GM21737 (cell line): ENCODE measurements around the gene PRSS50.

Experiments used
- ATAC-seq: cut with Tn5 transposase; IDR thresholded peaks from one replicate; pipeline ENCODE4 v1.9.1; 2021; ENCODE audit warnings: mild to moderate bottlenecking, moderate library complexity; ENCODE audit not compliant: unreplicated experiment

The PRSS50 gene

GRCh38 chr3:46725621-46726314 is 8.1 kb upstream of the PRSS50 start:
- ATAC-seq = no peak

GRCh38 chr3:46724424-46724823 is 6.8 kb upstream of the PRSS50 start:
- ATAC-seq = no peak

DNA sequence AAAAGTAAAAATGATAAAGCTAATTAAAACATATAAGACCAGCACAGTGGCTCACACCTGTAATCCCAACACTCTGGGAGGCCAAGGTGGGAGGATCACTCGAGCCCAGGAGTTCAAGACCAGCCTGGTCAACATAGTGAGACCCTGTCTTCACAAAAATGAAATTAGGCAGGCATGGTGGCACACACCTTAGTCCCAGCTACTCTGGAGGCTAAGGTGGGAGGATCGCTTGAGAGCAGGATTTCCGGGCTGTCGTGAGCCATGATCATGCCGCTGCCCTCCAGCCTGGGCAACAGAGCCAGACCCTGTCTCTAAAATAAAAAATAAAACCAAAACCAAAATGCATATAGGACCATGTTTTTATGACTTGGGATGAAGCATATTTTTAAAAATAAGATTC is 4.8 kb upstream of the PRSS50 start:
- ATAC-seq = no peak

DNA sequence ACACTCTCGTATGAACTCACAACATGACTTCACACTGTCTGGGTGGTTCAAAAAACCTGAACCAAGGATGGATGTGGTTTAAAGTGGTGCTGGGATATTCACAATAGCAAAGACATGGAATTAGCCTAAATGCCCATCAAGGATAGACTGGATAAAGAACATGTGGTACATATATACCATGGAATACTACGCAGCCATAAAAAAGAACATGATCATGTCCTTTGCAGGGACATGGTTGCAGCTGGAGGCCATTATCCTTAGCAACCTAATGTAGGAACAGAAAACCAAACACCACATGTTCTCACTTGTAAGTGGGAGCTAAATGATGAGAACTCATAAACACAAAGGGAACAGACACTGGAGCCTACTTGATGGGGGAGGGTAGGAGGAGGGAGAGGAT is 3.3 kb upstream of the PRSS50 start:
- ATAC-seq = no peak

DNA sequence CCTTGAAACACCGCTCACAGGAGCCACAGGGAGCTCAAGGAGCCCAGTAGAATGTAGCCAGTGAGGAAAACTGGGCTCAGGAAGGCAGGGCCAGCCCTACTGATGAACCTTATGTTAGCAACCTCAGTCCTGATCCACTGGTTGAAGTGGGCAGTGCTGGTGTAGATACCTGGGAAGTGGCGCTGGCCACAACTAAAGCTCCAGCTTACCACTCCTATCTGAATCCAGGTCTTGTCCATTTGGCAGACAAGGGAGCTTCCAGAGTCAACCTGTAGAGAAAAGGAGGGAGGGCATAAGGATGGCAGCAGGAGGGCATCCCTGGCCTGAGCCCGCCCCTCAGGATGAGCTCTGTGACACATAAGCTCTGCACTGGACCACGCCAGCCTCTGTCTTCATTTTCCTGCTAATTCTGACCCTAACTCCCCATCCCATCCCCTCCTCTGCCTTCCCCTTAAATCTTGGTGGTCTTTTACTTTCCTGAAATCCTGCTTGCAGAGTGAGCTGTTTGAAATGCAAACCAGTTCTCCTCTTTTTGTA is 2.1 kb upstream of the PRSS50 start:
- ATAC-seq = no peak

GRCh38 chr3:46719044-46719565 is 1.4 kb upstream of the PRSS50 start:
- ATAC-seq = no peak

GRCh38 chr3:46716461-46717441 is 918 bp downstream of the PRSS50 start:
- ATAC-seq = no peak

DNA sequence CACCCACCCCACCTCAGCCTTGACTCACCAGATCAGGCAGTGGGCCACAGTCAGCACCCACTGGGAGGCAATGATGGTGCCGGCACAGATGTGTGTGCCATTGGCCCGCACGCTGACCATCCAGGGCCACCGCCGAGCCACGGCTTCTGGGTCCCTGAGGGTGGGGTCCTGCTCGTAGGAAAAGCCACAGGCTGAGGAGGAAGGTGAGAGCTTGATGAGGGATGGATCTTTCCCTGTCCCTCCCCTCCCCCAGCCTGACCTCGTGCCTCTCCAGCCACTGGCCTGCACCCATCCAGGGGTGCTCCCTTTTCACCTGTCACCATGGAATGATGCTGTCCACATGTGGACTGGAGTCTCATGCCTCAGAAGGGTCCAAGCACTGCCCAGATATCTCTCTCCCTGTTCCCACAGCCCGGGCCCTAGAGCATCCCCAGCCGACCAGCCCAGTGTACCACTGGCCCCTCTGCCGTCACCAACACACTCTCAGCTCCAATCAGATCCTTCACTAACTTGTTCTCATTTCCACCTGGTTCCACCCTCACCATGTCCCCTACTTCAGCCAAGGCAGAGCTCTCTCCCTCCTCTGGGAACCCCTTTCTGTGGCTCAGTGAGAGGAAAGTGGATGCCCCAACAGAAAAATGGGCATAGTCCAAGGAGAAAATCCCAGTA is 2.0 kb downstream of the PRSS50 start:
- ATAC-seq = no peak

DNA sequence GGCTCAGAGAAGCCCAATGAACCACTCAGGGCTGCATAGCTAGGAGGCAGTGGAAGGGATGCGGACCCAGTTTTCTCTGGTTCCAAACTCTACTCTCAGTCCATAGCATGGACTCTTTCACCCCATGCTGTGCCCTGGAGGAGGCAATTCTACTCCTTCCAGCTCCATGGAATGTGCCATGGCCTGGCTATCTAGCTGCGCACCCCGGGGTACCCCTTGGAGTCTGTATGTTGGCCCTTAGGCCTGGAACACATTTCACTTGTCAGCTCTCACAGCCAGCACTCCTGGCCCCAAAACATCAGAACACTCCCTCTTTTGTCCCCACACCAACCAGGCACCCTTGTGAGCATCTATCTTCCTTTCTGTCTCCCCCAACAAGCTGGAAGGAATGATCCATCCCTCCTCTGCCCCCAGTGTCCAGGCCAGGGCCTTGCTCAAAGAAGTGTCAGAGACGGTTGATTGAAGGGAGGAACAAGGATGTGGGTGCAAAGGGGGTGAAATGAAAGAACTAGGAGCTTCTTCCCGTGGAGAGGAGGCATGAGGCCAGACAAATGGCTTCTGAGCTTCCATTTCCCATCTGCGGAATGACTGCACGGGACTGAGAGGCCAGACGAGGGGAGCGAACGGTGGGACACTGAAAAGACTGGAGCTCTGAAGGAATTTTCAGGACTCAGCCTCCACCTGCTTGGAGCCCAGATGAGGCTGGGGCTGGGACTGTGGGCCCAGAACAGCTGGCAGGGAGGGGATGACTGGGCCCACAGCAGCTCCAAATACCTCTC is 2.8 kb downstream of the PRSS50 start:
- no peak for ATAC-seq

DNA sequence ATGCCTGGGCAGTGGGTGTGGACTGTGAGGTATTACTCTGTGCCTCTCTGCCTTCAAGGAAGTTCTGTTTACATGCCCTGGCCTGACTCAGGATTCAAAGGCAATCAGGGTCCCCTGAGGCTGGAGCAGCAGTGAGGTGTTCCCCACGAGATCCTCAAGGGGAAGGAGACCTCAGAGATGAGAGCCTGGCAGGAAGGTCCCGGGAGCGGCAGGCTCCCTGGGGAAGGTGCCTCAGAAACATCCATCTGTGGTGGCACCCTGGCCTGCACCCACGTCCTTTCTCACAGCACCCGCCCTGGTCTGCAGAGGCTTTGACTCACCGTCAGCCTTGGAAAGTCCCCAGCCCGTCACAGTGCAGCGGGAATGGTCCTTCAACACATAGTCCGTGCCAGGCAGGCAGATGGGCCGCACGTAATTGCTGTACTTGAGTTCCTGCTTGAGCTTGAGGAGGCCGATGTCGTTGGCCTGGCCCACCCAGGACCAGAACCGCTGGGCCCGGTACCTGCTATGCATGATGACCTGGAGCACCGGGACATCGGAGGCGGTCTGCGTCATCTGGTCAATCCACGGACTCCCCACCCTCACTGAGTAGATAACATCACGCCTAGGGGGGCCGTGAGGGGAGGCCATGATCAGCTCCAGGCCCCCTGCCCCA is 3.6 kb downstream of the PRSS50 start:
- ATAC-seq = no peak

- ATAC-seq = no peak
These were observed 4.4 kb downstream of the PRSS50 start for GRCh38 chr3:46713050-46713897.

DNA sequence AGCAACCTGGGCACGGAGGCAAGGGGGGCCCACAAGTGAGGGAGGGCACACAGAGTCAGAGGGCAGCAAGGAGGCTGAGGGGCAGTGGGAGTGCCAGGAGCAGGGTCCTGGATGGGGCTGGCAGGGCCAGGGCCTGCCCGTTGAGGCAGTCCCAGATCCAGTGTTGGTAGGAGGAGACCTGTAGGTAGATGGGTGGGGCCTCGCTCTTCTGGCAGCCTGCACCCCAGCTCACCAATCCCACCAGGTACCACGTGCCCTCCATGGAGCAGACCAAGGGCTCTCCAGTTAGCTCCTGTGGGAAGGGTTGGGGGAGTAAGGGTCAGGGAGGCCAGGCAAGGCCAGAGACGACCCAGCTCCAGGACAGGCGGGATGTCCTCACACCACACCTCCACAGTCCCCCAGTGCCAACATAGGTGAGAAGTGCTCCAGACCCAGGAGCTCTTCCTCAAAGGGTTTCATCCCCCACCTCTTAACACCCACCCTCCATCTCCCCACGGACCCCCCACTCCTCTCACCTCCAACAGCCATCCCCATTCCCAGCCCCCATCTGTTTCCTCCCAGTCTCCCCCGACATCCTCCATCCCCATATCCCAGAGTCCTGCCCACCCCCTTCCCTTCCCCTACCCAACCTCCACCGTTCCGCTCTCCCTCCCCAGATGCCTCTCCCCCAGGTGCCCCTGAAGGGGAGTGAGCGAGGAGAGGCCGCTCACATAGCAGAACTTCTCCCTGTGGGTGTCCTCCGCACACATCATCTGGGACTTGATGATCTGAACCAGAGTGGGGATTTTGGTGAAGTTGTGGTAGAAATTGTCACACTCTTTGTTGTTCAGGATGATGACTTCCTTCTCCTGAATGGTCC is 5.2 kb downstream of the PRSS50 start:
- ATAC-seq = no peak

GRCh38 chr3:46711760-46712159 is 5.9 kb downstream of the PRSS50 start:
- no peak for ATAC-seq

DNA sequence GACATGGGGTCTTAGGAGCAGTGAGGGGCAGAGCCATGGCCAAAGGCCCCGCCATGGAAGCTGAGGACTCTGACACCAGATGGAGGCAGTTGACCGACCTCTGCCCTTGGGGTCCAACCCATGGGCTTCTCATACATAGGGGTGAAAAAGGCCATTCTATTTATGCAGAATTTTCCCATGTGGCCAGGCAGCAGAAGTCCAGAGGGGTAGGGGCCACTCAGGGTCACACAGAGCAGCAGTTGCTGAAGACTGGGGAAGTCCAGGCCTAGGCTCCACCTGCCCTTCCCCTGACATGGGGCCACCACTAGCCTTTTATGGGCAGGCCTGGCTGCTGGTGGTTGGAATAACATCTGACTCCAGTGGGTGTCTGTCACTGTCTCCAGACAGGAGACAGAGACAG is 6.4 kb downstream of the PRSS50 start:
- no peak for ATAC-seq

GRCh38 chr3:46710671-46711295 is 6.9 kb downstream of the PRSS50 start:
- ATAC-seq = no peak

DNA sequence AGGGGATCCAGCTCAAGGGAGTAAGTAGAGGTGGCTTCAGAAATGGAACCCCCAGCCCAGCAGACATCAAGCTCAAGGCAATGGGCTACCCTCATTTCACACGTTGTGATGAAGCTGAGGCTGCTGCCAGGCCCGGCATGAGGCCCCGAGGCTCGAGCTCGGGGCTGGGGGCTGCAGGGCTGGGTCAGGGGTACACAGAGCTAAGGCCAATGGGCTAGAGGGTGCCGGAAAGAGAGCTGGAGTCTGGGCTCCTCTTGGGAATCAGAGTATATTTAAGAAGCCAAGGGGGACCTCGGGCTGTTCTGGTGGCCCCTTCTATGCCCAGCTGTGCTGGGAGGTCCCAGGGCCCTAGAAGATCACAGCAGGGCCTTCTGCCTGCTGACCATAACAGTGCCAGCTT is 7.4 kb downstream of the PRSS50 start:
- no peak for ATAC-seq

- ATAC-seq = no peak
These were observed 7.9 kb downstream of the PRSS50 start for GRCh38 chr3:46709721-46710120.
